ENCODE results near the gene PCDHGB7.

DNA sequence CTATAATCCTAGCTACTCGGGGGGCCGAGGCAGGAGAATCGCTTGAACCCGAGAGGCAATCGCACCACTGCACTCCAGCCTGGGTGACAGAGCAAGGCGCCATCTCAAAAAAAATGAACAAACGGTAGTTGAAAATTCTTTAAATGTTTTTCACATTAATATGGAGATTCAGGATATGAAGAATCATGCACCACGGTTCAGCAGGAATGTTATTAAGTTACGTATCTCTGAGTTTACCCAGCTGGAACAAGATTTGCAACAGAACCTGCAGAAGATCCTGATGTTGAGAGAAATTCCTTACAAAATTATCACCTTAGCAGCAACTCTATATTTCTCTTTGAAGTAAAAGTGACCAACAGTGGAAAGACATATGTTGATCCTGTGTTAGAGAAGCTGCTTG lies 22.9 kb downstream of the PCDHGB7 start:
- TF ChIP-seq SPI1 (IDR thresholded peaks at IDR 0.05; ENCODE audit: low read depth, low read length) (no peak), POLR2AphosphoS5 (IDR thresholded peaks at IDR 0.05; ENCODE audit: low read depth, low read length) (no peak), POLR2A (IDR thresholded peaks at IDR 0.05; ENCODE audit: low read depth, low read length) (no peak), TAF1 (IDR thresholded peaks at IDR 0.05; ENCODE audit: low read depth, low read length) (no peak), PAX5 (IDR thresholded peaks at IDR 0.05; ENCODE audit: insufficient read depth, low read length, severe bottlenecking) (no peak), POU2F2 (IDR thresholded peaks at IDR 0.05; ENCODE audit: low read depth, low read length) (no peak)

Measured in GM12891 (cell line).